ENCODE measurements around the gene C2CD4C. TPM values are rescaled to one million over a fixed set of nuclear protein-coding genes. Genes with fewer than 3 reads are reported as not detected.
A peak's percentile ranks its signal among the peaks of the same experiment; 100 is the strongest.
"Not testable (repeated sequence)": the region's sequence is repeated elsewhere in the genome, so short reads cannot be mapped to it uniquely, and the experiment has no call there.

Gene C2CD4C
- total RNA-seq, 4 donors from 2014 or later, result 2.4 to 2.5 TPM; not detected in 2

DNA sequence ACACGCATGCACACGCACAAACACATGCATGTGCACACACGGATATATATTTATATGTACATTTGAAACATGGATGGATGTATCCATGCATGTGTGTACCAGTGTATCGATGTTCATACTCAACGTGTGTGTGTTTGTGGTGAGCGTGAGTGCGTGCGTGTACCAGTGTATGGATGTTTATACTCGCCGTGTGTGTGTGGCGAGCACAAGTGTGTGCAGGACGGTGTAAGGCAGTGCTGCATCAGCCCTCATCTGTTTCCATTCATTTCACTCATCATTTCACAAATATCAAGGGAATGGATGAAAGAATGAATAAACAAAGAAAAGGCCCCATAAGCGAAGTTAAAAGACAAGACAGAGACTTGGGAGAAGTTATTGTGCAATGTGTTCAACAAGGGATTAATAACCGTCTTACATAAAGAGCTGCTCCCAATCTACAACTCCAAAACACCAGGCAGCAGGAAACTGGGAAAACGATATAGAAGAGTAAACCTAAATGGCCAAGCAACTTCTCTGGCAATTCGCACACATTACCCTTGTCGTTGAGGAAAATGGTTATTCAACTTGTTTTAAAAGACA lies 42.7 kb downstream of the C2CD4C start:
- H3K36me3 ChIP-seq, result no peaks in the 10 kb centered on the region
- no peaks in the 10 kb centered on the region for H3K4me1 ChIP-seq
- no peak overlapping the region for H3K27ac ChIP-seq
- TF ChIP-seq, protein P1, sequence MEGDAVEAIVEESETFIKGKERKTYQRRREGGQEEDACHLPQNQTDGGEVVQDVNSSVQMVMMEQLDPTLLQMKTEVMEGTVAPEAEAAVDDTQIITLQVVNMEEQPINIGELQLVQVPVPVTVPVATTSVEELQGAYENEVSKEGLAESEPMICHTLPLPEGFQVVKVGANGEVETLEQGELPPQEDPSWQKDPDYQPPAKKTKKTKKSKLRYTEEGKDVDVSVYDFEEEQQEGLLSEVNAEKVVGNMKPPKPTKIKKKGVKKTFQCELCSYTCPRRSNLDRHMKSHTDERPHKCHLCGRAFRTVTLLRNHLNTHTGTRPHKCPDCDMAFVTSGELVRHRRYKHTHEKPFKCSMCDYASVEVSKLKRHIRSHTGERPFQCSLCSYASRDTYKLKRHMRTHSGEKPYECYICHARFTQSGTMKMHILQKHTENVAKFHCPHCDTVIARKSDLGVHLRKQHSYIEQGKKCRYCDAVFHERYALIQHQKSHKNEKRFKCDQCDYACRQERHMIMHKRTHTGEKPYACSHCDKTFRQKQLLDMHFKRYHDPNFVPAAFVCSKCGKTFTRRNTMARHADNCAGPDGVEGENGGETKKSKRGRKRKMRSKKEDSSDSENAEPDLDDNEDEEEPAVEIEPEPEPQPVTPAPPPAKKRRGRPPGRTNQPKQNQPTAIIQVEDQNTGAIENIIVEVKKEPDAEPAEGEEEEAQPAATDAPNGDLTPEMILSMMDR (IDR thresholded peaks at IDR 0.05), result no peak
- TF ChIP-seq POLR2A (IDR thresholded peaks at IDR 0.05), result no peak
- no peaks in the 10 kb centered on the region for H3K9me3 ChIP-seq
- H3K4me3 ChIP-seq, result no peak overlapping the region
- DNase-seq, result no peak
- H3K27me3 ChIP-seq, result no peaks in the 10 kb centered on the region
- intact Hi-C loops (cut with DNase I; ENCODE audit: low total_unique reads), result no loop called here

- H3K9me3 ChIP-seq, result no peaks in the 10 kb centered on the region
- intact Hi-C loops (cut with DNase I; ENCODE audit: low total_unique reads), result no loop called here
Observed at GRCh38 chr19:364496-365287, 44.3 kb downstream of the C2CD4C start.

GRCh38 chr19:362683-363082 lies 46.3 kb downstream of the C2CD4C start:
- TF ChIP-seq, protein P1 (IDR thresholded peaks at IDR 0.05), result no peak
- TF ChIP-seq POLR2A (IDR thresholded peaks at IDR 0.05), result no peak
- no peaks in the 10 kb centered on the region for H3K4me1 ChIP-seq
- DNase-seq, result no peak
- no peak overlapping the region for H3K27ac ChIP-seq
- H3K36me3 ChIP-seq, result no peaks in the 10 kb centered on the region
- no peaks in the 10 kb centered on the region for H3K27me3 ChIP-seq
- H3K9me3 ChIP-seq, result no peaks in the 10 kb centered on the region
- intact Hi-C loops (cut with DNase I; ENCODE audit: low total_unique reads), result no loop called here
- no peak overlapping the region for H3K4me3 ChIP-seq

More at GRCh38 chr19:364496-365287, 44.3 kb downstream of the C2CD4C start:
- H3K4me1 ChIP-seq, result no peaks in the 10 kb centered on the region
- no peak for DNase-seq
- H3K27ac ChIP-seq, result no peak overlapping the region
- H3K4me3 ChIP-seq, result no peak overlapping the region
- no peak for TF ChIP-seq POLR2A (IDR thresholded peaks at IDR 0.05)
- TF ChIP-seq, protein P1 (IDR thresholded peaks at IDR 0.05), result no peak
- H3K36me3 ChIP-seq, result no peaks in the 10 kb centered on the region
- H3K27me3 ChIP-seq, result no peaks in the 10 kb centered on the region

DNA sequence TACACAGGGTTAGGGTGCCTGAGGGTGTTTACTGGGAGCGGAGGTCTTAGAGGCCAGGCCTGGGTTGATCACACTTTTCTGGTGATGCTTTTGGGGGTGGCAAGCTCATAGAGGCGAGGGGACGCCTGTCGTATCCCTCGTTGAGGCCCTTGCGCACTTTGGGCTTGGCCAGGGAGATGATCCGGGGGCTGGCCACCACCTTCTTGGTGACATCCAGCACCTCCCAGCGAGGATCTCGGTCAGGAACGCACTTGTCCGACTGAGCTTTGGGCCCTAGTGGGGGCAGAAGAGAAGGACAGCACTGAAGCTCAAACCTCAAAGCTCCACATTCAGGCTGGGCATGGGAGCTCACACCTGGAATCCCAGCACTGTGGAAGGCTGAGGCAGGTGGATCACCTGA lies 46.8 kb downstream of the C2CD4C start:
- no peaks in the 10 kb centered on the region for H3K36me3 ChIP-seq
- DNase-seq, result no peak
- H3K4me3 ChIP-seq, result no peak overlapping the region
- no peaks in the 10 kb centered on the region for H3K9me3 ChIP-seq
- no peak overlapping the region for H3K27ac ChIP-seq
- intact Hi-C loops (cut with DNase I; ENCODE audit: low total_unique reads), result no loop called here
- TF ChIP-seq, protein P1 (IDR thresholded peaks at IDR 0.05), result no peak
- no peak for TF ChIP-seq POLR2A (IDR thresholded peaks at IDR 0.05)
- no peaks in the 10 kb centered on the region for H3K4me1 ChIP-seq
- H3K27me3 ChIP-seq, result no peaks in the 10 kb centered on the region

GRCh38 chr19:359653-359925 lies 49.4 kb downstream of the C2CD4C start:
- no peak overlapping the region for H3K27ac ChIP-seq
- no peak for DNase-seq
- no peaks in the 10 kb centered on the region for H3K4me1 ChIP-seq
- H3K4me3 ChIP-seq, result no peak overlapping the region
- intact Hi-C loops (cut with DNase I; ENCODE audit: low total_unique reads), result no loop called here
- no peaks in the 10 kb centered on the region for H3K36me3 ChIP-seq
- H3K27me3 ChIP-seq, result no peaks in the 10 kb centered on the region
- H3K9me3 ChIP-seq, result no peaks in the 10 kb centered on the region
- no peak for TF ChIP-seq POLR2A (IDR thresholded peaks at IDR 0.05)
- TF ChIP-seq, protein P1 (IDR thresholded peaks at IDR 0.05), result no peak

DNA sequence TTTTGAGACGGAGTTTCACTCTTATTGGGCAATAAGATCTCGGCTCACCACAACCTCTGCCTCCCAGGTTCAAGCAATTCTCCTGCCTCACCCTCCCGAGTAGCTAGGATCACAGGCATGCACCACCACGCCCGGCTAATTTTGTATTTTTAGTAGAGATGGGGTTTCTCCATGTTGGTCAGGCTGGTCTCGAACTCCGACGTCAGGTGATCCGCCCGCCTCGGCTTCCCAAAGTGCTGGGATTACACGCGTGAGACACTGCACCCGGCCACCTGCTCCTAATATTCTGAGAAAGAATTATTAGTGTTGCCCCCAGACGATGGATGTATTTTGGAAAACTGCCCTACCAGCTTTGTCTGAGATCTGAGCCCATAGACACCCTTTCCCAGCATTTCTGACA lies 53.4 kb downstream of the C2CD4C start:
- peak in 1 of 2 donors; percentile 2 for DNase-seq
- not testable (repeated sequence) for H3K4me3 ChIP-seq

More for the DNA sequence above, 53.4 kb downstream of the C2CD4C start:
- H3K4me1 ChIP-seq; intact Hi-C loops (cut with DNase I; ENCODE audit: low total_unique reads); H3K27me3 ChIP-seq; H3K27ac ChIP-seq; H3K36me3 ChIP-seq; H3K9me3 ChIP-seq: not testable (repeated sequence)

Data from uterus (tissue), 4 donors.